Measurements from ENCODE around the gene TNFSF11.

The TNFSF11 gene, protein sequence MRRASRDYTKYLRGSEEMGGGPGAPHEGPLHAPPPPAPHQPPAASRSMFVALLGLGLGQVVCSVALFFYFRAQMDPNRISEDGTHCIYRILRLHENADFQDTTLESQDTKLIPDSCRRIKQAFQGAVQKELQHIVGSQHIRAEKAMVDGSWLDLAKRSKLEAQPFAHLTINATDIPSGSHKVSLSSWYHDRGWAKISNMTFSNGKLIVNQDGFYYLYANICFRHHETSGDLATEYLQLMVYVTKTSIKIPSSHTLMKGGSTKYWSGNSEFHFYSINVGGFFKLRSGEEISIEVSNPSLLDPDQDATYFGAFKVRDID

DNA sequence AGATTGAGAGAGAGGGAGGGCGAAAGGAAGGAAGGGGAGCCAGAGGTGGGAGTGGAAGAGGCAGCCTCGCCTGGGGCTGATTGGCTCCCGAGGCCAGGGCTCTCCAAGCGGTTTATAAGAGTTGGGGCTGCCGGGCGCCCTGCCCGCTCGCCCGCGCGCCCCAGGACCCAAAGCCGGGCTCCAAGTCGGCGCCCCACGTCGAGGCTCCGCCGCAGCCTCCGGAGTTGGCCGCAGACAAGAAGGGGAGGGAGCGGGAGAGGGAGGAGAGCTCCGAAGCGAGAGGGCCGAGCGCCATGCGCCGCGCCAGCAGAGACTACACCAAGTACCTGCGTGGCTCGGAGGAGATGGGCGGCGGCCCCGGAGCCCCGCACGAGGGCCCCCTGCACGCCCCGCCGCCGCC, at the start of gene TNFSF11:
Gene TNFSF11 (plus strand): TSS at position 142 of the 400 bp plus-strand sequence. CDS start 152 bp downstream, at position 294.
- no peak for DNase-seq (ENCODE audit: low spot score)
- no peak for FAIRE-seq

DNA sequence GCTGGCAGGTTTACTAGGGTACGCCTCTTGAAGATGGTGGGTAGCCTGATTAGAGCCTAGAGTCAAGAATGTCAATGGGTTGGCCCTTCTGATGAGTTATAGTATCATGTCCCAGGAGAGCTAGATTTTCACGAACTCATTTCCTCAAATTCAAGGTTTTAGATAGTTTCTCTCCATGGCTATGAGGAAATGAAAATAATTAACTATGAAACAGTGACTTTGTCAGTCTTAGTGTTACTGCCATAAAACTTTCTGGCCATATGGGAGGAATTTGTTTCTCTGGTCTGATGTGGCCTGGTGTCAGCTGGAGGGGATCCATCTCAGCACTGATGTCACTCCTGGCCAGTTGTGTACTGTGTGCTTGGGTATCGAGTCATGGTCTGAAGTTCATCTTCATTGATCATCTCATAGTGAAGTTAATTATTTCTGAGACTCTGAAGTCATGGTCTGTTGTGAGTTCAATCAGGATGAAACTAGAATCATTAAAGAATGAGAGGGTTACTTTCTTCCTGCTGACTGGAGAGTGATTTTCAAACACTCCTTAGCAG, 49.4 kb upstream of the TNFSF11 start:
- DNase-seq (ENCODE audit: low spot score) (no peak), FAIRE-seq (no peak)

DNA sequence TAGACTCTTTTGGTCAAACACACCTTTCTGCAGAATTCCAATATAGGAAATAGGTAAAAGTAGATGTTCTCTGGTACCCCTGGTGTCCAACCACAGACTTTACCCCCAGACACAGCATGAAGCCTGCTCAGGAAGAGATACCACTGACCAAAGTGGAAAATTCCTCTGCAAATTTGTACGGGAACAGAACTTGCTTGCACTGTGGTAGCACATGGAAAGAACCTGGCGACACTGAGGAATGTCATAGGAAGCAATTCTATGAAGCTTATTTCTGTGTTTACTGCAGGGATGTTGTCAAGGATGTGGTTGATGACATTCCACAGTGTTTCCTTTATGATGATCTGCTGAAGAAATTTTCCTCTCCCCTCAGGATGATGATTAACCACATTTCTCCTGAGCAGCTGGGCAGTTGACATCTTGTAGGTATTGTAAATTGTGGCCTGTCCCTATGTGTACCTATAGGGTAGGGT, 48.9 kb upstream of the TNFSF11 start:
- FAIRE-seq (no peak), DNase-seq (ENCODE audit: low spot score) (peak; percentile 32)

DNA sequence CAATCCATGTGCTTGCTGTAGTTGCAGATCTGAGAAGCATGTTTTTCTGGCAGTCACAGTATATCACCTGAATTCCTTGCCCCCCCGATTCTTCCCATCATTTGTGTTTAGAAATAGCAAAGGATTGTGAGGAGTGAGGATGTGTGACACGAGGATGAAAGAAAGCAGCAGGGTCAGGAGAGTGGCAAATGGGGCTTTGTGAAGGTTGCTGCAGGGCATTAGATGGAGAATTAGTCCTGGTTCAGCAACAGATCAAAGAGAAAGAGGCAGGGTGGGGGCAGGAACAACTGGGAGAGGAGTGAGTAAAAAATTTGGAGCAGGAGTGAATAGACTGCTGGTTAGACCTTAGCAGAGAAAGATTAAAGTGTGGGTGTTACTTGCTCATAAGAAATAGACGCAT, 47.7 kb upstream of the TNFSF11 start:
- FAIRE-seq (no peak), DNase-seq (ENCODE audit: low spot score) (no peak)

DNA sequence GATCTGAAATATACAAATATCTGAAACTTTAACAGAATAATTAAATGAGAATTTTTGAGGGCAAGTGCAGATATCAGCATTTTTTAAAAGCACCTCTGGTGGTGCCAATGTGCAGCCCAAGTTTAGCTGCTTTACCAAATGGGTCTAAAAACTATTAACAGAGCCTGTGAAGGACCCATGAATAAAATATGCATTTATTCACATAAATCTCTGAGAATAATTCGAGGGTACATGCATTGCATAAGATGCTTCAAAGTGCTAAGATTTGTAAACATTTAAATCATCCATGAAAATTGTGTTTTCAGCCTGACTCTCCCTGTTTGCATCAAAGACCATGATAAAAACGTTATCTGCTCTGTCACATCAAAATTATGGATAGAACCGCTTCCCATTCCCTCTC, 47.1 kb upstream of the TNFSF11 start:
- FAIRE-seq, result no peak
- no peak for DNase-seq (ENCODE audit: low spot score)

DNA sequence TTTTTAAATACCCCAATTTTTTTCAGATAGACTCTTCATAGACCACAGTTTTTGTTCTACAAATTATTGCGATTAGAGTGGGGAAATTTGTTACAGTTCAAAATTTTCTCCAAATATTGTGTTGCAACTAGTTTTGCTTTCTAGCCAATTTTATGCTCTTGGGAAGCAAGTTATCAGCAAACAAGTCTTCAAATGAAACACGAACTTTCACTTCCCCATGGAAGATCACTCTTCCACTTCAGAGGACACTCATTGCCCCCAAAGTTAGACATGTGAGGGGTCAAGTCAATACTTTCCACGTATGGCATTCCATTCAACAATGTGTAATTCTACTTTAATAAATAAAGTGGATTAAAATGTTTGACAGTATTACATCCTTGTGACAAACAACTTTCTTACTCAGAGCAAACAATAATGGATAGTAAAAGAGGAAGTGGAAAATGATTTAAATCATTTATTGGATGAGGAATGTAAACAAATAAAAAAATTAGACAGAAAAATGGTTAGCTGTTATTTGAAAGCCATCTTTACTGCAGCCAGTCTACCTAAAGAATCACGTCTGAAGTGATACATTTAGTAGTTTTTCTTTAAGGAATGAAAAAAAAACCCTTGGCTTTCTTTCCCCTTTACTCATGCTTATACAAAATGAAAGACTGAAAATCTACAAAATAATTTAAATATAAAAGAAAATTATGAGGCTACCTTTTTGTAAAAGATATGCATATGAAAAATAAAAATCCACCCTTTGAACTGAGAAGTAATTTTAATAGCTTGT, 41.2 kb upstream of the TNFSF11 start:
- DNase-seq (ENCODE audit: low spot score), result no peak
- FAIRE-seq, result no peak

DNA sequence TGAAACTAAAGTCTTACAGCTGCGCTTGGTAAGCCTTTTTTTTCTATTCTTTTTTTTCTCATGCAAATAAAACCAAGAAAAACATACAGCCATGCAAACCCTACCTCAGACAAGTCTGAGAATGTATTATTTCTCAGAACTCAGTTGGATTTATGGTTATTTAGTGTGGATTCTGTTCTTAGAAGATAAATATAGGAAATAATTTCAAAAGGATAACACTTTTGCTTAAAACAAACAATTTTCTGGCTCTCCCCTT, 40.7 kb upstream of the TNFSF11 start:
- no peak for DNase-seq (ENCODE audit: low spot score)
- FAIRE-seq, result no peak

DNA sequence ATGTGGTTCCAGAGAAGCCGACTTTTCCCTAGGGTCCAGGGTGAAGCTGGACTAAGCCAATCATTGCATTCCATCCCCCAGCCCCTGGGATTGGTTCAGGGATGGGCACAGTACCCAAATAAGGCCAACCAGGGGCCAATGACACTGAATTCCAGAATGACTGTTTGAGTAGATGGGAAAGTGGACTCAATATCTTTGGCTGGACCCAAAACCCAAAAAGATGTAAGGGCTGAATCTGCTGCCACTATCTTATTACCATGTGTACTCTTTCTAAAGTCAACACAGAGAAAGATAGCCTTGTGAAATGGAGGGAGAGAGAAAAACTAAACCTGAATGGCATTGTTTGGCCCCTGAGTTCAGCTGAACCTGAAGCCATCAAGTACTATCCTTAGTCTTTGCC, 39.2 kb upstream of the TNFSF11 start:
- no peak for FAIRE-seq

DNA sequence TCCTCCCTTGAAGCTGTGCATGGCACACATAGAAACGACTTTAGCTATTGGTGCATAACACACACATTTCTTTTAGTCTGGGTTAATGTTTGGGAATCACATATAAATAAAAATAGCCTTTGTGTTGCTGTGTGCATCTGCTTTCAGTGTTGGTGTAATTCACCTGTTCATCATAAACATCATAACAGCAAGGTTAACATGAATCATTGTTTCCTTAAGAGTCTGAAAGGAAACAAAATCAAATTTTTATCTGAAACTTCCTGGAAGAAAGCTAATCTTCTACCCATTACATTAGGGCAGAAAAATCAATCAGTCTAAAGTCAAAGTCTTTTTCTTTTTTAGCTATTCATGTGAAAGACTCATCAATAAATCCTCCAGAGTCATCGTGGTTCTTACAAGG, 35.0 kb upstream of the TNFSF11 start:
- no peak for FAIRE-seq
- DNase-seq (ENCODE audit: low spot score), result no peak

More for the DNA sequence above, 39.2 kb upstream of the TNFSF11 start:
- DNase-seq (ENCODE audit: low spot score), result no peak

DNA sequence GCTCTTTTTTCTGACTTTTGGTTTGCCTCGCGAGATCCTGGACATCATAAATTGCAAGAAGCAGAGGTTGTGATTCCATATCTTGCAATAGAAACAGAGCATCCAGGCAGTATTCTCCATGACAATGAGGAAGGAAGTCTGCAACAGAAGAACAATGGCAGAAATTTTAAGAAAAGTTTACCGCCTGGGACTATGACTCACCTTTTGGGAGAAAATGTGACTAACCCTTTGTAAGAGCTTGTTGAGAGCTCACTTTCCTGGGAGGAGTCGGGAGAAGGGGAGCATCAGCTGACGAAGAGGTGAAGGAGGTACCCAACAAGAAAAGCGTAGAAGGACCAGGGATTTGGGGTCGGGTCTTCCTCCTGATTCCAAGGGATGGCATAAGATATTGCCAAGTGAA, 34.3 kb upstream of the TNFSF11 start:
- FAIRE-seq (no peak), DNase-seq (ENCODE audit: low spot score) (peak; percentile 38)

DNA sequence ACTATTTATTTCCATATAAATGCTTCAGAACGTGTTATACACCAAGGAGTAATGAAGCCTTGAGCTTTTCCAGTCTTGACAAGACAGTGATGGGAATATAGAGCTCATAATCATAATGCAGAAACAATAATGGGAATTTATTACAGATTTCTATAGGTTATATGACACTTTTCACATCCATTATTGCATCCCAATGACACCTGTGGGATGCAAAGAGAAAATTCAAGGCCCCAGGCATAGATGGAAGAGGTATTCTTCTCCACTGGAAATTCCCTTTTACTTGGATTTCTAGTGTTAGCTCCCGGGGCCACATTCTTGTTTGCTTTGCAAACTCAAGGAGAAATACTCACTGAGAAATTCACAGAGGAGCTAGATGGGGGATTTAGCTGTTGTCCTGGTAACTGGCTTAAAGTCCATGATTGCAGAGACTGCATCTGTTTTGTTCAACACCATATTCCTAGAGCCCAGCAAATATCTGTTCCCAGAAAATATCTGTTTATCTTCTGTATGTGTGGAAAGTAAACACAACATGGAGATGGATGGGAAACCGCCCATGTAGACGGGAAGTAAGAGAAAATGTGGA, 30.6 kb upstream of the TNFSF11 start:
- DNase-seq (ENCODE audit: low spot score) (no peak), FAIRE-seq (no peak)

DNA sequence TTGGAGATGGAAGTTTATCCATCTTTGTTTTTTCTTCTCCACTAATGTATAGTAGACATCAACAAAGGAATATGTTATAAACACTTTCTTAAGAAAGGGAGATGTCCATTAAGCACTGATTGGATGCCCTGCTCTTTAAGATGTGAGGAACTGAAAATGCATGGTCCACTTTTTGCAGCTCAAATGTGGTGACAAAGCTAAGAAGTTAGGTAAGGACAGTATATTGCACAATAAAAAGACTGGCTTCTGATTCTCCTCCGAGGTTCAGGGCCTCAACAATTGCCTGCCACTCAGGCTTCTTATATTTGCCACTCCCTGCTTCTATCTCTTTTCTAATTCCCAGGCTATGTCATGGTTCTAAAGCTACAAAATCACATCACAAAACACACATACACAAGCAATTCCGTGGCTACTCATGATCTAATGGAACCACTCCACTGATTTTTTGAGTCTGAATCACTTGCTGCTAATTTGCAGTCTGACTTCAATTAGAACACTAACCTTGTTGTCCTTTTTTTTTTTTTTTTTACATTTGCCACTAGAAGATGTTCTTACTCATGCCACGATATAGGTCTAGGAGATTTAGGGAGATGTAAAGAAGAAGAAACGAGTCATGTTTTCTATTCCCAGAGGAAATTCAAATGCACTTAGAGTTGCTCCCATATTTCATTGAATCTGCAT, 29.6 kb upstream of the TNFSF11 start:
- no peak for FAIRE-seq
- DNase-seq (ENCODE audit: low spot score), result no peak

DNA sequence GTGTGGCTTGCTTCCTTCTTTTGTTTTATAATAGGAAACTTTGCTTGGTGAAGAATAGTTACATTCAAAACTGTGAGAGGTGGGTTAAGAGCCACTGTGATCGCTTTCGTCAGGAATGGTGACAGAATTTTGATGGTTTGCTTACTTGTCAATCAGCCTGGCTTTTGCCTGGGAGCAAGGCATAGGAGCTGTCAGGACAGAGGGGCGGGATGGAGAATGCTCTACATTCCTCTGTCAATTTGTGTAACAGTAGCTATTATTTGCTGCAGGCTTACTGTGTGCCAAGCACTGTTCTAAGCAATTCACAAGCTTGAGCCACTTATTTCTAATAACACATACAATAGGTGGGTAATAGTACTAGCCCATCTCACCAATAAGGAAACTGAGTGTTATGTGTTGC, 28.1 kb upstream of the TNFSF11 start:
- DNase-seq (ENCODE audit: low spot score) (no peak), FAIRE-seq (no peak)

DNA sequence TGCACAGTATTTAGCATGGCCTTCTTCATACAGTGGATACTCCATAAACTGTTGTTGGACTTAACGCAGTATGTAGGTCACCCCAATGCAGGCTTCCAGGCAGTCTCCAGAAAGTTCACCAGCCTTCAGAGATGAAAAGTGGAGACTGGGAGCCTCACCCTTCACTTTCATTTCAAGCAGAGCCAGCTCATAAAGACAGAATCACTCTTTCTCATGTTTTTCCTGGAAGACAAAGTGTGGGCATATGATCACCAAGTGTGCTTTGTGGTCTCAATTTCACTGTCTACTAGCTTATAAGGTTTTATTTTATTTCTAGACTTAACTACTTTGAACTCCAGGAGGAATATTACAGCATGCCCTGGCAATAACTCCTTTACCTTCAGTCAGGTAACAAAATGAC, 26.3 kb upstream of the TNFSF11 start:
- DNase-seq (ENCODE audit: low spot score) (no peak), FAIRE-seq (no peak)

DNA sequence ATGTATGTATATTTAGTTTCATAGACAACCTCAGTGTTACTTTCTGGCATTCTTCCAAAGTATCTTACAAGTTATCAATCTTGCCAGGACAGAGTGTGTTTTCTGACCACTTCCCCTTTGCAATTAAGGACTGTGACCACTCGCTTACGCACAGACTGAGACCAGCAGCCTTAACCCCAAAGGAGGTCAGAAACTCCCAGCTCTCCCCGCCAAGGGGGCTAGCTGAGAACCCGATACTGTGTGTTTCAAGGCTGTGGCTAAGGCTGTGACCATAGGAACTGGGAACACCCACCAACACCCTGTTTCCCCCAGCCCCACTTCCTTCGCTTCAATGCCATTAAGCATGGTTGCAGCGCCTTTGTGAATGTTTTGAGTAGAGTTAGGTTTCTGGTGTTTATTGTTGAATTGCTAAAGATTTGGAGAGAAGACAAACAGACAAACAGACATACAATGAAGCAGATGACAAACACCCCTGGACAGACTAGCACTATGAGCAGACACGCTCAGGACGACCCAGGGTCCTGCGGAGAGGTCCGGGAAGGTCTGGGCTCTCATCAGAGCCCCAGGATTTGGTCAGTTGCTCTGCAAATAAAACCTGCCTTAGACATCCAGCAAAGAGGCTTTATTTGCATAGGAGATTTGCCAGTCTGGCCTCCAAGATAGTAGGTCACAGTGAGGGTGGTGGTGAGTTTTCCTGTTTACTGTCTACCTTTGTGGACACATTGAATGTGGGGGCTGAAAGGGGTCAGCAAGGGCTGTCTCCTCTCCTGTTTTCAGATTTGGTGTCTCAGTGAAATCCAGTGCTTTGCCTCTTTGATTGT, 25.0 kb upstream of the TNFSF11 start:
- DNase-seq (ENCODE audit: low spot score), result no peak
- no peak for FAIRE-seq

DNA sequence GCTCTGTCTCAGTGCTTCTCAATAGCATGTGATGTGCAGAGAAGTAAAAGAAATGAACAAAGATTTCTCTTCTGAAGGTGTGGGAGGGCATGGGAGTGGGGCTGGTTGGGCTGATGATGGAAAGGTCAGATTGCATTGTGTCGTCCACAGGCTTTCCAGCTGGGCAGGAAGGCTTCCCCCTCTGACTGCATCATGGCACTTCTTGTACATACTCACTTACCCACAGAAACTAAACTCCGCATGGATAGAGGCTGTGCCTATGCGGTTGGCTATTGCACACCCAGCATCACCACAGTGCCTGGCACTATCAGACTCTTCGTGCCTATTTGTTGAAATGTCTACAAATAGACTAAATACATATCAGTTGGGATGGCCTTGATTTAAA, 24.4 kb upstream of the TNFSF11 start:
- DNase-seq (ENCODE audit: low spot score), result no peak
- no peak for FAIRE-seq

DNA sequence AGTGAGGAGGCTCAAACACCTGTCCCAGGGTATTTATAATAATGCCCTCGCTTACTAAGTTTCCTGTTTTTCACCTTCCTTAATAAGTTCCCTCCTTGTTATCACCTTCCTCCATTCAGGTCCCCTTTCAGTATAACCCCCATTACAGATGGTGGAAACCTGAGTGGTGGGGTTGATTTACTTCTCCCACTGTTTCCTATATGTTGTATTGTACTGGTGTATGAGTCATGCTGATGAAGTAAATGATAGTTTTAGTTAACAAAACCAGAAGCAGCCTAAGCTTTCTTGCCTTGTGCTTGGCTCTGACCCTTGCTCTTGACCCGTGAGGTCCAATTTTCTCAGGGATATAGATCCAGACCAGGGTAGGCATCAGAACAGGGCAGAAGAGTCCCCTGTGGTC, 22.3 kb upstream of the TNFSF11 start:
- DNase-seq (ENCODE audit: low spot score) (no peak), FAIRE-seq (no peak)

DNA sequence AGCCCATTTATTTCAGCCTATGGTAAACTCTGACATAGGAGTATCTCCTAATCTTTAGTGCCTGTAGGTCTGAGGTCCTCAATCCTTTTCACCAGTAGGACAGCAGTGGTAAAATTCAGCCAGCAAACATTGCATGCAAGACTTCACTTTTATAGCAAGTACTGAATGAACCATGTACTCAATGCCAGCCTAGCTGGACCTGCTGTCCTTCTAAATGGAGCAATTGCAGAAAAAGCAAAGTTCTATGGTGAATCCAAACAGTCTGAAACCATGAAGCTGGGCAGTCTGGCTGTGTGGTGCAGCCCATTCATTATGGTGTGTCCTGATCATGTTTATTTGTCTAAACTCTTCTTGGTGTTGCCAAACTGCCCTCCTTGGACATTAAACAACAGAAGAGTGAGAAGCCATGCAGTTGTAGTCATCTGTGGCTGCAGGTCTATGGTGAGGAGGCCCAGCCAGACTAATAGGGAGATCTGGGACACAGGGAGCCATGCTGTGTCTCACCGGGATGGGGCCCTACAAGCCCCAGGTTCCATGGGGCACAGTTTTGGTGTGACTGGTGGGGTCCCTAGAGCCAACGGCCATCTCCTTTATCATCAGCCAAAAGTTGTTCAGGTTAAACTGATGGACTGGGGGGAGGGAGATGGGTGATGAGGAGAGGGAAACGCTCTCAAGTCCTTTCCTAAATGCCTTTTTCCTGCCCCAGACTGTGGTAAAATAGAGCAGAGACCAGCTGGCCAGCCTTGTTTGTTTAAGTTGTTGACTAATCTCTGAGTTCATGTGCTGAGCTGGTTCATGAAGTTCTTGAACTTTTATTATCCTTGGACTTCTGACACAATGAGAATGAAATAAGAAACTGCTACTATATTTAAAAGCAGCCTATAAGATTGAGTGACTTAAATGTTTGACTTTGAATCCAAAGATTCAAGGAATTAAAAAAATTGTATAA, 20.6 kb upstream of the TNFSF11 start:
- FAIRE-seq (no peak), DNase-seq (ENCODE audit: low spot score) (no peak)

DNA sequence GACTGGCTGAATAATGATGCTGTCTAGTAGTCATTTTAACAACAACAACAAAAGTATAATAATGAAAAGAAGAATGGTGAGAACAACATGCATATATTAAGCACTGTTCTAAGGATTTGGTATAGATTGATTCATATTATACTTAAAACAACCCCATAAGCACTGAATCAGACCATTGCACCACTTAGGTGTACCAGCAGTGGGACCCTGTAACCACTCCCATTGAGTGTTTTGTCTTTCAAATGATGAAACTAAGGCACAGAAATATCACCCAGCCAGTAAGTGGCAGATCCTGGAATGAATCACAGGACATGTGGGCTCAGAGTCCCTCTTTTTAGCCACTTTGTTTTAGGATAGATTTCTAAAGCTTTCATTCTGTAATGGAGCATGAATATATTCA, 14.9 kb upstream of the TNFSF11 start:
- FAIRE-seq, result no peak
- no peak for DNase-seq (ENCODE audit: low spot score)

Measured in urothelium cell line (cell line).